IPS-20b (cell line): Measurements from ENCODE around the gene LURAP1L.

Experiments
- H3K27ac ChIP-seq: one replicate; pipeline ENCODE4 v1.5.1; 2013; ENCODE audit warnings: low read length
- H3K27me3 ChIP-seq: 2 replicates; pipeline ENCODE4 v1.6.1; 2013; ENCODE audit warnings: mild to moderate bottlenecking, low read length, inconsistent platforms; ENCODE audit not compliant: insufficient read depth
- H3K36me3 ChIP-seq: 2 replicates; pipeline ENCODE4 v1.6.1; 2013; ENCODE audit warnings: low read depth, mild to moderate bottlenecking, inconsistent platforms, low read length, moderate library complexity; ENCODE audit not compliant: insufficient read depth
- H3K4me1 ChIP-seq: 2 replicates; pipeline ENCODE4 v1.6.1; 2013; ENCODE audit warnings: mild to moderate bottlenecking, control low read depth, inconsistent platforms, low read length, moderate library complexity; ENCODE audit not compliant: insufficient read depth
- H3K4me3 ChIP-seq: 2 replicates; pipeline ENCODE4 v1.5.1; 2013; ENCODE audit warnings: mild to moderate bottlenecking, low read length, inconsistent platforms
- H3K9ac ChIP-seq: 2 replicates; pipeline ENCODE4 v1.6.1; 2013; ENCODE audit warnings: low read depth, mild to moderate bottlenecking, inconsistent platforms, low read length, moderate library complexity
- H3K9me3 ChIP-seq: 2 replicates; pipeline ENCODE4 v1.6.1; 2013; ENCODE audit warnings: mild to moderate bottlenecking, low read depth, low read length, inconsistent platforms; ENCODE audit not compliant: insufficient read depth

LURAP1L gene

DNA sequence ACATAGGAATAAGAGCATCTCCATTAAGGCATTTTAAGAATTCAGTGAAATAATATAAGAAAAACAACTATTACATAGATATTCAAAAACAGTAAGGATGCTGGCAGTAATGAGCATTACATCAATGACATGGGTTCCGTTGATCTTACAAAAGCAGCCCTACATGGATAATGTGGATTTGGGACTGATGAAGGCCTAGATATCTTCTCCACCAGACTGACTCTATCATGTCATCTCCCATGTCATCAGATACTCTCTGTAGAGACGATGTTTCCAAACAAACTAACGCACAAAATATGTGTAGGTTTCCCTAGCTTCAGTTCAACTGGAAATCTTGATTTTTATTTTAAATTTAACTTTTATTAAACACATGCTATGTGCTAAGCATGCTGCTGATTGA, 3.6 kb downstream of the LURAP1L start:
- H3K4me1 ChIP-seq: no peaks in the 10 kb centered on the region
- H3K4me3 ChIP-seq: no peak overlapping the region

DNA sequence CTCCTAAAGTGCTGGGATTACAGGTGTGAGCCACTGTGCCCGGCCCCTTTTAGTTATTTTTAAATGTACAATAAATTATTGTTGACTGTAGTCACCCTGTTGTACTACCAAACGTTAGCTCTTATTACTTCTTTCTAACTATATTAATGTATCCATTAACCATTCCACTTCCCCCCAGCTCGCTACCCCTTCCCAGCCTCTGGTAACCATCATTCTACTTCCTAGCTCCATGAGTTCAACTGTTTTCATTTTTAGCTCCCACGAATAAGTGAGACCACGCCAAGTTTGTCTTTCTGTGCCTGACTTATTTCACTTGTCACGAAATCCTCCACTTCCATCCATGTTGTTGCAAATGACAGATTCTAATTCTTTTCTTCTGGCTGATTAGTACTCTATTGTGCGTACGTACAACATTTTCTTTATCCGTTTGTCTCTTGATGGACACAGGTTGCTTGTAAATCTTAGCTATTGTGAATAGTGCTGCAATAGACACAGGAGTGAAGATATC, 6.5 kb downstream of the LURAP1L start:
- Histone ChIP-seq H3K4me3 (no peak overlapping the region), H3K36me3 (no peaks in the 10 kb centered on the region), H3K27ac (no peak overlapping the region), H3K27me3 (peaks cover 13% of the 10 kb centered on the region), H3K9me3 (no peaks in the 10 kb centered on the region; the same call in 1 of the 2 replicates), H3K9ac (no peak overlapping the region), H3K4me1 (no peaks in the 10 kb centered on the region)

More for the DNA sequence above, 3.6 kb downstream of the LURAP1L start:
- Histone ChIP-seq H3K36me3 (no peaks in the 10 kb centered on the region), H3K9me3 (no peaks in the 10 kb centered on the region; the same call in 1 of the 2 replicates), H3K27ac (no peak overlapping the region), H3K27me3 (peaks cover 31% of the 10 kb centered on the region), H3K9ac (no peak overlapping the region)

DNA sequence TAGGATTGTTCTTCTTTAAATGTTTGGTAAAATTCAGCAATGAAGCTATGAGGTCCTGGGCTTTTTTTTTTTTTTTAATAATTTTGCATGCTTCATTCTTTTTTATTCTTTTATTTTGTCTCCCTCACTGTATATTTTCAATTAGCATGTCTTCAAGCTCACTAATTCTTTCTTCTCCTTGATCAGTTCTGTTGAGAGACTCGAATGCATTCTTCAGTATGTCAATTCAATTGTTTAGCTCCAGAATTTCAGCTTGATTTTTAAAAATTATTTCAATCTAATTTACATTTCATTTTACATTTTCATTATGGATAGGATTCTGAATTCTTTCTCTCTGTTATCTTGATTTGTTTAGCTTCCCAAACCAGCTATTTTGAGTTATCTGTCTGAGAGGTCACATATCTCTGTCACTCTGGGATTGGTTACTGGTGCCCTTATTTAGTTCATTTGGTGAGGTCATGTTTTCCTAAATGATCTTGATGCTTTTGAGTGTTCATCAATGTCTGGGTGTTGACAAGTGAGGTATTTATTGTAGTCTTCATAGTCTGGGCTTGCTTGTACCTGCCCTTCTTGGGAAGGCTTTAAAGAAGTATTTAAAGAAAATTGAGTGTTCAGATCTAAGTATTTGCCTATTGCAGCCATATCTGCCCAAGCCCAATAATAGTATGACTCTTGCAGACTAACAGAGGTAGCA, 9.1 kb downstream of the LURAP1L start:
- H3K9ac ChIP-seq: no peak overlapping the region
- no peaks in the 10 kb centered on the region for H3K36me3 ChIP-seq
- H3K9me3 ChIP-seq: no peaks in the 10 kb centered on the region; the same call in 1 of the 2 replicates
- no peaks in the 10 kb centered on the region for H3K27me3 ChIP-seq
- no peaks in the 10 kb centered on the region for H3K4me1 ChIP-seq
- no peak overlapping the region for H3K4me3 ChIP-seq
- H3K27ac ChIP-seq: no peak overlapping the region

DNA sequence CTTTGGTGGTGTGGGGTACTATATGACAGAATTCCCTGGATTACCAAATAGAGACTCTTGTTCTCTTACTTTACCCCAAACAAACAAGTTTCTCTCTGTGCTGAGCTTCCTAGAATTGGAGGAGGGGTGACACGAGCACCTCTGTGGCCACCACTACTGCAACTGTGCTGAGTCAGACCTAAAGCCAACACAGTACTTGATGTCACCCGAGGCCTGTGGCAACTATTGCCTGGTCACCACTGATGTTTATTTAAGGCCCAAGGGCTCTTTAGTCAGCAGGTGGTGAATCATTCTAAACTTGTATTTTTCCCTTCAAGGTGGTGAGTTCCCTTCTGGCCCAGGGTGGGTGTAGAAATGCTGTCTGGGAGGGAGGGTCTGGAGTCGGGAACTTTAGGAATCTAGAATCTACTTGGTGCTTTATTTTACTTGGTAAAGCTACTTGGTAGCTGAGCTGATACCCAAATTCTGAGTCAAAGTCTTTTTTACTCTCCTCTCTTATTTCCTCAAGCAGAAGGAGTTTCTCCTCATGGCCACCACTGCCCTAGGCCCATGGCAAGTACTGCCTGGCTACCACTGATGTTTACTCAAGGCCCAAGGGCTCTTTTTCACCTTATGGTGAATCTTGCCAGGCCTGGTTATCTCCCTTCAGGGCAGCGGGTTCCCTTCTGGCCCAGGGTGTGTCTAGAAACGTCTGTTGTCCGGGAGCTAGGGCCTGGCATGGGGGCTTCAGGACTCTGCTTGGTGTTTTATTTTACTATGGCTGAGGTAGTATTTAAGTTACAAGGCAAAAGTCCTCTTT, 9.8 kb downstream of the LURAP1L start:
- Histone ChIP-seq H3K27ac (no peak overlapping the region), H3K9ac (no peak overlapping the region), H3K9me3 (no peaks in the 10 kb centered on the region; the same call in 1 of the 2 replicates), H3K27me3 (no peaks in the 10 kb centered on the region), H3K36me3 (no peaks in the 10 kb centered on the region), H3K4me3 (no peak overlapping the region), H3K4me1 (no peaks in the 10 kb centered on the region)

DNA sequence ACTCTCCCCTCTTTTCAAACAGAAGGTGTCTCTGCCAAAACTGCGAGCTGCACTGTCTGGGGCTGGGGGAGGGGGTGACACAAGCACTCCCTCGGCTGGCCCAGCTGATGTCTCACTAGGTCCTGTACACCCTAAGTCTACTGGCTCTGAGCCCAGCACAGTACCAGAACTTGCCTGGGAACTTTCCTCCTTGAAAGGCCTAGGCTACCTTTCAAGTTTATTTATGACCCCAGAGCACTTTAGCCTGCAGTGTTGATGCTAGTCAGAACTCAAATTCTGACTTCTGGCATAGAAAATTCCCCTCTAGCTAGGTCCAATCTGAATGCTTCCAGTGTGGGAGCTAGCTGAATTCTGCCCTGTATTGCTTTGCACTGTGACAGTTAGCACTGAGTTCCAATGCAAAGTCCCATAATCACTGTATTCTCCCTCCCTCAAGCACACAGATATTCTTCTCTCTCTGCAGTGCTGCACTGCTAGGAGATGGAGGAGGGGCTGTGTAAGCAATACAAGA, 10.5 kb downstream of the LURAP1L start:
- no peaks in the 10 kb centered on the region for H3K27me3 ChIP-seq
- no peak overlapping the region for H3K4me3 ChIP-seq
- H3K4me1 ChIP-seq: no peaks in the 10 kb centered on the region
- no peak overlapping the region for H3K27ac ChIP-seq
- H3K9me3 ChIP-seq: no peaks in the 10 kb centered on the region; the same call in 1 of the 2 replicates
- no peaks in the 10 kb centered on the region for H3K36me3 ChIP-seq
- H3K9ac ChIP-seq: no peak overlapping the region

DNA sequence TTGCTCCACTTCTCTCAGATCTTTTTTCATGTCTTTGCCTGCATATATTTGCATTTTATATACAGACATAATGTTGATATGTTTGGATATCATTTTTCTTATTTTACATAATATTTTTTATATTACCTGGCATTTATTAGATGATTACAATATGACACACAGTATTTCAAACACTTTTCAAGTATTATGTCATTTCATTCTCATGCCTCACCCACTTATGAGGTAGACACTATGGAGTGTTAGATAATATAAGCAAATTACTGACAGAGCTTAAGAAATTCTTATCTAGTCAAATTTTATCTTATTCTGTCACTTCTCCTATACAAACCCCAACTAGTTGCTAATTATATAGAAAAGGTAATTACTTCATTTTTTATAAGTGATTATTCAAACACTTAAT, 11.1 kb downstream of the LURAP1L start:
- Histone ChIP-seq H3K9ac (no peak overlapping the region), H3K27me3 (no peaks in the 10 kb centered on the region), H3K36me3 (no peaks in the 10 kb centered on the region), H3K27ac (no peak overlapping the region), H3K9me3 (no peaks in the 10 kb centered on the region; the same call in 1 of the 2 replicates), H3K4me3 (no peak overlapping the region), H3K4me1 (no peaks in the 10 kb centered on the region)

DNA sequence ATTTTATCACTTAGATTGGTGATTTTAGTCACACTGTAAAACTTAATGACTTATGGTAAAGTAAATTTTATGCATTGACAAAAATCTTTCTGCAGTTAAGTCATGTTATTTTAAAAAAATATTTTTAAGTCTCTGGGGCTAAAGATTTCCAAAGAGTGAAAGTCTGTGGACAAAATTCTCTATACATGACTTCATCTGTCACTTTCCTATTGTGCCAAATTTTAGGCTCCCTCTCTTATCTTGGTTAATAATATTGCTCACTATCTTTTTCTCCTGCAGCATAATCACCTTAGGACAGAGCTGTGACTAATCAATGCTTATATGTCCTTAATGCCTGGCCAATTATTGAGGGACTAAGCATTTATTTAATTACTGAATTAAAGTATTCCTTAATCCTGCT, 15.2 kb downstream of the LURAP1L start:
- no peak overlapping the region for H3K9ac ChIP-seq
- no peak overlapping the region for H3K4me3 ChIP-seq
- H3K9me3 ChIP-seq: no peaks in the 10 kb centered on the region
- H3K4me1 ChIP-seq: no peaks in the 10 kb centered on the region
- H3K36me3 ChIP-seq: no peaks in the 10 kb centered on the region
- H3K27me3 ChIP-seq: no peaks in the 10 kb centered on the region
- H3K27ac ChIP-seq: no peak overlapping the region

DNA sequence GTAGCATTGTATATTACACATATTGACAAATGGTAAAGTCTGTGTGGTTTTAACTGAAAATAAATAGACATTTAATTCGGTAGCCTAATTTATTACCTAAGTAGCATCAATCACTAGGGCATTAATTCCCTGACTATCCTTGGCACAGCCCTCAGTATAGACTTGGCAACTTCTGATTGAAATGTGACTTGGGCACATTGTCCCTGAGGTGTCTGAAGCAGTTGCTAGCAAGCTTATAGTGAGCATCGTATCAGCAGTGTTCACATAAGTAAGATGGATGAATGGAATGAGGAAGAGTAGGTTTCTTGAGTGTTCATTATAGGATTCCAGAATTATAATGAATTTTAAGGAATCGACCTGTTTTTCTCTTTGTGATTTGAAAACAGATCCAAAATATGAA, 16.1 kb downstream of the LURAP1L start:
- no peaks in the 10 kb centered on the region for H3K9me3 ChIP-seq
- no peaks in the 10 kb centered on the region for H3K4me1 ChIP-seq
- H3K4me3 ChIP-seq: no peak overlapping the region
- H3K36me3 ChIP-seq: no peaks in the 10 kb centered on the region
- H3K27me3 ChIP-seq: no peaks in the 10 kb centered on the region
- H3K9ac ChIP-seq: no peak overlapping the region
- H3K27ac ChIP-seq: no peak overlapping the region

DNA sequence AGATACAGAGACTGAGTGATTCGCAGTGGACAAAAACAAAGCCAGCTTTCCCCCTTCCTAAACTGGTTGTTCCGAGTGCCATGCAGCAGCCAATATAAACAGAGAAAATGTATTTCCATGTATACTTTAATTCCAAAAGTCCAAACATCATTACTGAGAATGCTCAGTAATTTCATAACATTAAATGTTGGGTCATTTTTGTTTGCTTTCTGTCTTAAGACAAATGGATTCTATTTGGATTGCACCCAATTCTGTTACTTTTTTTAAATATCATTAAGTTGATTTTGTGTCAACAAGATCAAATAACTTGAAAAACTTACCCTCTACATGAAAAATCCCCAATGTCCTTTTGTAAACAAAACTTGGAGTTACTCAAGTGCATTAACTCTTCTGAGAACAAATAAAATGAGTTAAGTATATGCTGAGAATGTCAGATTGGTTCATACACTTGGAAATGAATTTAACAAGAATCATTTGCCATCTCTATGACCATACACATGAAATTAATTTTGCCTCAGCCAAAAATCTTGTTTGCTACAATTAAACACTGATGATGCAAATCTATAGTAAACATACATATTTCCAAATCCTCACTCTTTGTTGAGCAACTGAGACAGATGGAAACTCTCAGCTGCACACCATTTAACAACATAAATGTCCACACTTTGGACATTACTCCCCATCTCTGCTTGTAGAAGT, 19.4 kb downstream of the LURAP1L start:
- no peaks in the 10 kb centered on the region for H3K36me3 ChIP-seq
- no peak overlapping the region for H3K4me3 ChIP-seq
- no peak overlapping the region for H3K9ac ChIP-seq
- H3K9me3 ChIP-seq: no peaks in the 10 kb centered on the region
- no peak overlapping the region for H3K27ac ChIP-seq
- no peaks in the 10 kb centered on the region for H3K27me3 ChIP-seq
- no peaks in the 10 kb centered on the region for H3K4me1 ChIP-seq

DNA sequence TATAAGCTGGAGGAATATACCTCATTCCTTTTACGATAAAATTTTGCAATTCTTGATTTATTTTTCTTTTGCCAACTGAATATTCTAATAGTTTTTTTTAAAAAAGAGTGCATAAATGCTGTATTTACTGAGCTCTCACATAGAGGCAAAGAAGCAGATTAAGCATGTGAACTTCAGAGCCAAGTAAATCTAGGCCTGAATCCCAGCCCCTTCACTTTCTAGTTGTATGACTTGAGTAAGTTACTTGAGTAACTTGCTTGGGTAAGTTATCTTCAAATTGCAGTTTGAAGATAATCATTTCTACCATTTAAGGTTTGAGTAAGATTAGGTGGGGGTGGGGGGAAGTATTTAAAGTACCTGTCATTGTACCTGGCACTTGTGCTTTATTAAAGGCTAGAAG, 21.8 kb downstream of the LURAP1L start:
- Histone ChIP-seq H3K4me3 (no peak overlapping the region), H3K9ac (no peak overlapping the region), H3K27me3 (no peaks in the 10 kb centered on the region), H3K36me3 (no peaks in the 10 kb centered on the region), H3K4me1 (no peaks in the 10 kb centered on the region), H3K27ac (no peak overlapping the region), H3K9me3 (no peaks in the 10 kb centered on the region)

DNA sequence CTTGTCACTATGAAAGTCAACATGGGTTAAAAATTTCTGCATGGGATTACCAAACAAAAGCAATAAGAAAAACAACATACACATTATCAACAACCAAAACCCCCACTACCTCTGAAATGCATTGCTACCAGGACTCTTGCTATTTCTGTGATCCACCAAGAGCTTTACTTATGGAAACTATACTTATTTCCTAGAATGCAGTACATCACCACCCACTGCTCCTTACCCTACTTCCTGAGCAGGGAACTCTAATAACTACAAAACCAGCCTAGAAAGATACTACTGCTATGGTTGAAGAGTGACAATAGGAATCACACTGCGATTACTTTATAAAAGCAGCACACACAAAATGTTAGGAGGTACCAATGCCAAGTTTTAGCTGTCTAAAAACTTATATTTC, 22.2 kb downstream of the LURAP1L start:
- H3K9me3 ChIP-seq: no peaks in the 10 kb centered on the region
- no peaks in the 10 kb centered on the region for H3K27me3 ChIP-seq
- no peak overlapping the region for H3K27ac ChIP-seq
- H3K9ac ChIP-seq: no peak overlapping the region
- H3K36me3 ChIP-seq: no peaks in the 10 kb centered on the region
- H3K4me3 ChIP-seq: no peak overlapping the region
- no peaks in the 10 kb centered on the region for H3K4me1 ChIP-seq
